Liver (tissue), 9 donors: ENCODE data around the gene DAPK1. TPM values are rescaled to one million over a fixed set of nuclear protein-coding genes. Genes with fewer than 3 reads are reported as not detected.

Experiments used
- DNase-seq: peaks from one replicate; pipeline ENCODE4 v3.0.0-alpha.2; 2017; ENCODE audit warnings: low spot score
- H3K27ac ChIP-seq, 2 donors: one replicate each; pipeline ENCODE4 v1.7.0; 2013; ENCODE audit warnings: inconsistent platforms in 2 of 2, low read length in 2 of 2, control low read depth in 1 of 2, low read depth in 1 of 2, mild to moderate bottlenecking in 1 of 2
- H3K27me3 ChIP-seq, 4 donors: one replicate each; pipeline versions ENCODE4 v1.6.1 to v1.7.0; 2013; ENCODE audit warnings: low read length in 3 of 4, inconsistent platforms in 1 of 4, mild to moderate bottlenecking in 1 of 4, moderate library complexity in 1 of 4; ENCODE audit not compliant: control insufficient read depth in 4 of 4, insufficient read depth in 4 of 4
- H3K36me3 ChIP-seq, 4 donors: one replicate each; pipeline versions ENCODE4 v1.6.1 to v1.7.0; 2013; ENCODE audit warnings: low read length in 3 of 4, mild to moderate bottlenecking in 3 of 4, low read depth in 1 of 4, moderate library complexity in 1 of 4; ENCODE audit not compliant: control insufficient read depth in 4 of 4, insufficient read depth in 3 of 4
- H3K4me1 ChIP-seq, 4 donors: one replicate each; pipeline versions ENCODE4 v1.6.1 to v1.7.0; 2013; ENCODE audit warnings: low read length in 3 of 4, mild to moderate bottlenecking in 3 of 4, moderate library complexity in 1 of 4; ENCODE audit not compliant: control insufficient read depth in 4 of 4, insufficient read depth in 4 of 4
- H3K4me3 ChIP-seq, 3 donors: one replicate each; pipeline versions ENCODE4 v1.6.1 to v1.7.0; 2013; ENCODE audit warnings: low read length in 3 of 3, control low read depth in 1 of 3, low read depth in 1 of 3, mild to moderate bottlenecking in 1 of 3
- H3K9ac ChIP-seq, 2 donors: one replicate each; pipeline ENCODE4 v1.7.0; 2013; ENCODE audit warnings: low read length in 2 of 2, mild to moderate bottlenecking in 2 of 2, moderate library complexity in 2 of 2, control low read depth in 1 of 2, low read depth in 1 of 2
- H3K9me3 ChIP-seq, 4 donors: one replicate each; pipeline versions ENCODE4 v1.6.1 to v1.7.0; 2013; ENCODE audit warnings: low read length in 3 of 4; ENCODE audit not compliant: control insufficient read depth in 4 of 4
- FOXA1 ChIP-seq: IDR thresholded peaks from 2 replicates; pipeline ENCODE4 v1.6.1; 2016; ENCODE audit warnings: antibody characterized with exemption
- FOXA2 ChIP-seq: IDR thresholded peaks from 2 replicates; pipeline ENCODE4 v1.6.1; 2016; ENCODE audit warnings: antibody characterized with exemption
- GABPA ChIP-seq, 2 donors: IDR thresholded peaks in 1 of 2; conservative IDR thresholded peaks in 1 of 2; 2 replicates each; pipeline ENCODE4 v1.6.1; 2016; ENCODE audit warnings: antibody characterized with exemption in 2 of 2, mild to moderate bottlenecking in 1 of 2, moderate library complexity in 1 of 2
- HNF4A ChIP-seq, 2 donors: conservative IDR thresholded peaks; 2 replicates each; pipeline ENCODE4 v1.6.1; 2016; ENCODE audit warnings: antibody characterized with exemption in 2 of 2, mild to moderate bottlenecking in 2 of 2
- HNF4G ChIP-seq: IDR thresholded peaks from 2 replicates; pipeline ENCODE4 v1.6.1; 2016; ENCODE audit warnings: antibody characterized with exemption
- JUND ChIP-seq, 2 donors: IDR thresholded peaks; 2 replicates each; pipeline ENCODE4 v1.6.1; 2016; ENCODE audit warnings: antibody characterized with exemption in 2 of 2
- NR2F2 ChIP-seq: IDR thresholded peaks from 2 replicates; pipeline ENCODE4 v1.6.1; 2016; ENCODE audit warnings: antibody characterized with exemption
- RAD21 ChIP-seq, 2 donors: IDR thresholded peaks; 2 replicates each; pipeline ENCODE4 v1.6.1; 2016; ENCODE audit warnings: antibody characterized with exemption in 2 of 2, mild to moderate bottlenecking in 2 of 2
- RXRA ChIP-seq, 2 donors: IDR thresholded peaks; 2 replicates each; pipeline ENCODE4 v1.6.1; 2017 to 2018; ENCODE audit warnings: antibody characterized with exemption in 2 of 2, mild to moderate bottlenecking in 1 of 2
- YY1 ChIP-seq: IDR thresholded peaks from 2 replicates; pipeline ENCODE4 v1.6.1; 2016; ENCODE audit warnings: antibody characterized with exemption, mild to moderate bottlenecking
- WGBS: extraction: QIAGEN DNeasy Blood & Tissue Kit; methylation state at CpG from one replicate; pipeline ENCODE4 v1.1.7; 2013; 5-methylcytosine and 5-hydroxymethylcytosine counted together
- polyA plus RNA-seq, 2 donors: library from polyadenylated mRNA; stranded (reverse) in 1 of 2; unstranded in 1 of 2; fragments of 200-250 nt in 1 of 2; fragments of >200 nt in 1 of 2; fragmentation: Nextera tagmentation in 1 of 2; extraction: Ambion mirVana in 1 of 2; gene quantifications; one replicate each; pipeline versions ENCODE4 v1.2.1 to v1.2.3, GENCODE V29; 2013 to 2015
- total RNA-seq, 2 donors: library from RNA; depleted of rRNA; stranded (reverse); fragments of >200 nt; gene quantifications; one replicate each; pipeline ENCODE4 v1.2.3, GENCODE V29; 2014
- TF ChIP-seq, protein P1 (sequence below): IDR thresholded peaks from 2 replicates; pipeline ENCODE4 v1.6.1; 2016; ENCODE audit warnings: antibody characterized with exemption
- TF ChIP-seq, protein P2 (sequence below): IDR thresholded peaks from 2 replicates; pipeline ENCODE4 v1.6.1; 2016; ENCODE audit warnings: antibody characterized with exemption
- TF ChIP-seq, protein P3 (sequence below): IDR thresholded peaks from 2 replicates; pipeline ENCODE4 v1.6.1; 2016; ENCODE audit warnings: antibody characterized with exemption, mild to moderate bottlenecking
- TF ChIP-seq, protein P4 (sequence below): fragments of 150-350 bp; IDR thresholded peaks from 2 replicates; pipeline ENCODE4 v1.5.1; 2017; ENCODE audit warnings: improper control_type of control experiment, low read depth, low read length; ENCODE audit not compliant: missing input control
- donor health status: healthy.
- donor health status: healthy.
- donor health status: healthy.
- donor health status: healthy.
- donor health status: healthy.

The DAPK1 gene
- total and polyA plus RNA-seq, 4 donors: 14.0 to 40.8 (median 21.8) TPM

DNA sequence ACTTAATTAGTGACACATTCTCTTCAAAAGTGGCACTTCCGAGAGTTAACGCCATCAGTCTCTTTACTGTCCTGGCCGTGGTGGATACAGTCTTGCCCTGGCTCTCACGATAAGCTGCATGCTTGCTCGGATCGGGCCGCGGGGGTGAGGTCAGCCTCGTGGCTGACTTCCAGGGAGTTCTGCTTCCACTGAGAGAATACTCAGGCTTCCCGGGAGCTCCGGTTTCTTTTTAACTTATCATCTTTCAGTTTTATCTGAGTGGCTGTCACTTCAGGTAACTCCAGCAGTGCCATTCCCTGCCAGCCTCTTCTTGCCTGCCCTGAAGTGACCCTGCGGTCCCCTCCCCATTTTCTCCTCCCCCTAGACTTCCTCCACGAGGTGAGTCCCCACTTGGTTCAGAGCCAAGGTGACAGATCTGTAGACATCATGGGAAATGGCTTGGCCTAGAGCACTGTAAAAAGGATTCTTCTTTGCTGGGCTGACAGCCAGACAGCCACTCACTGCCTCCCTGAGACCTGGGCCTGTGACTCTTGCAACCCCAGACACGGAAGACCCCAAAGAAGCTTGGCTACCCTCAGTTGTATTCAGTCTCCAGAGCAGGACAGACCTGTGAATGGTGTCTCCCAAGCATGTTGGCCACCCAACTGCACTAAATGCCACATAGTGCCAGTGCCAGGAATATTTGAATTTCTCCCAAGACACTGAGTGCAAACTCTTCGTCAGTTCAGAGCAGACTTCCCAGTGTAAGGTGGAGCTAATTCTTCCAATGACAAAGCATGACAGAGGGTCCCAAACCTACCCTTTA lies 95.1 kb downstream of the DAPK1 start:
- DNase-seq: no peak
- H3K9ac ChIP-seq: no peak overlapping the region
- peak overlapping the region; percentile 47 to 49 for H3K27ac ChIP-seq
- H3K9me3 ChIP-seq: no peaks in the 10 kb centered on the region
- WGBS: 23% methylated on average over 15 of the region's 15 CpGs
- H3K36me3 ChIP-seq: no peaks in the 10 kb centered on the region
- TF ChIP-seq RXRA (IDR thresholded peaks at IDR 0.05): peak; percentile 12 to 27
- TF ChIP-seq JUND (IDR thresholded peaks at IDR 0.05): peak; percentile 41 to 50
- TF ChIP-seq YY1: no peak
- TF ChIP-seq, protein P1, sequence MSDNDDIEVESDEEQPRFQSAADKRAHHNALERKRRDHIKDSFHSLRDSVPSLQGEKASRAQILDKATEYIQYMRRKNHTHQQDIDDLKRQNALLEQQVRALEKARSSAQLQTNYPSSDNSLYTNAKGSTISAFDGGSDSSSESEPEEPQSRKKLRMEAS: peak; percentile 51
- peak; percentile 25 to 28 for TF ChIP-seq HNF4A (conservative IDR thresholded peaks at IDR 0.05)
- TF ChIP-seq, protein P2, sequence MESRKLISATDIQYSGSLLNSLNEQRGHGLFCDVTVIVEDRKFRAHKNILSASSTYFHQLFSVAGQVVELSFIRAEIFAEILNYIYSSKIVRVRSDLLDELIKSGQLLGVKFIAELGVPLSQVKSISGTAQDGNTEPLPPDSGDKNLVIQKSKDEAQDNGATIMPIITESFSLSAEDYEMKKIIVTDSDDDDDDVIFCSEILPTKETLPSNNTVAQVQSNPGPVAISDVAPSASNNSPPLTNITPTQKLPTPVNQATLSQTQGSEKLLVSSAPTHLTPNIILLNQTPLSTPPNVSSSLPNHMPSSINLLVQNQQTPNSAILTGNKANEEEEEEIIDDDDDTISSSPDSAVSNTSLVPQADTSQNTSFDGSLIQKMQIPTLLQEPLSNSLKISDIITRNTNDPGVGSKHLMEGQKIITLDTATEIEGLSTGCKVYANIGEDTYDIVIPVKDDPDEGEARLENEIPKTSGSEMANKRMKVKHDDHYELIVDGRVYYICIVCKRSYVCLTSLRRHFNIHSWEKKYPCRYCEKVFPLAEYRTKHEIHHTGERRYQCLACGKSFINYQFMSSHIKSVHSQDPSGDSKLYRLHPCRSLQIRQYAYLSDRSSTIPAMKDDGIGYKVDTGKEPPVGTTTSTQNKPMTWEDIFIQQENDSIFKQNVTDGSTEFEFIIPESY: no peak
- TF ChIP-seq, protein P3, sequence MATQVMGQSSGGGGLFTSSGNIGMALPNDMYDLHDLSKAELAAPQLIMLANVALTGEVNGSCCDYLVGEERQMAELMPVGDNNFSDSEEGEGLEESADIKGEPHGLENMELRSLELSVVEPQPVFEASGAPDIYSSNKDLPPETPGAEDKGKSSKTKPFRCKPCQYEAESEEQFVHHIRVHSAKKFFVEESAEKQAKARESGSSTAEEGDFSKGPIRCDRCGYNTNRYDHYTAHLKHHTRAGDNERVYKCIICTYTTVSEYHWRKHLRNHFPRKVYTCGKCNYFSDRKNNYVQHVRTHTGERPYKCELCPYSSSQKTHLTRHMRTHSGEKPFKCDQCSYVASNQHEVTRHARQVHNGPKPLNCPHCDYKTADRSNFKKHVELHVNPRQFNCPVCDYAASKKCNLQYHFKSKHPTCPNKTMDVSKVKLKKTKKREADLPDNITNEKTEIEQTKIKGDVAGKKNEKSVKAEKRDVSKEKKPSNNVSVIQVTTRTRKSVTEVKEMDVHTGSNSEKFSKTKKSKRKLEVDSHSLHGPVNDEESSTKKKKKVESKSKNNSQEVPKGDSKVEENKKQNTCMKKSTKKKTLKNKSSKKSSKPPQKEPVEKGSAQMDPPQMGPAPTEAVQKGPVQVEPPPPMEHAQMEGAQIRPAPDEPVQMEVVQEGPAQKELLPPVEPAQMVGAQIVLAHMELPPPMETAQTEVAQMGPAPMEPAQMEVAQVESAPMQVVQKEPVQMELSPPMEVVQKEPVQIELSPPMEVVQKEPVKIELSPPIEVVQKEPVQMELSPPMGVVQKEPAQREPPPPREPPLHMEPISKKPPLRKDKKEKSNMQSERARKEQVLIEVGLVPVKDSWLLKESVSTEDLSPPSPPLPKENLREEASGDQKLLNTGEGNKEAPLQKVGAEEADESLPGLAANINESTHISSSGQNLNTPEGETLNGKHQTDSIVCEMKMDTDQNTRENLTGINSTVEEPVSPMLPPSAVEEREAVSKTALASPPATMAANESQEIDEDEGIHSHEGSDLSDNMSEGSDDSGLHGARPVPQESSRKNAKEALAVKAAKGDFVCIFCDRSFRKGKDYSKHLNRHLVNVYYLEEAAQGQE: no peak
- no peak for TF ChIP-seq HNF4G
- TF ChIP-seq, protein P4, sequence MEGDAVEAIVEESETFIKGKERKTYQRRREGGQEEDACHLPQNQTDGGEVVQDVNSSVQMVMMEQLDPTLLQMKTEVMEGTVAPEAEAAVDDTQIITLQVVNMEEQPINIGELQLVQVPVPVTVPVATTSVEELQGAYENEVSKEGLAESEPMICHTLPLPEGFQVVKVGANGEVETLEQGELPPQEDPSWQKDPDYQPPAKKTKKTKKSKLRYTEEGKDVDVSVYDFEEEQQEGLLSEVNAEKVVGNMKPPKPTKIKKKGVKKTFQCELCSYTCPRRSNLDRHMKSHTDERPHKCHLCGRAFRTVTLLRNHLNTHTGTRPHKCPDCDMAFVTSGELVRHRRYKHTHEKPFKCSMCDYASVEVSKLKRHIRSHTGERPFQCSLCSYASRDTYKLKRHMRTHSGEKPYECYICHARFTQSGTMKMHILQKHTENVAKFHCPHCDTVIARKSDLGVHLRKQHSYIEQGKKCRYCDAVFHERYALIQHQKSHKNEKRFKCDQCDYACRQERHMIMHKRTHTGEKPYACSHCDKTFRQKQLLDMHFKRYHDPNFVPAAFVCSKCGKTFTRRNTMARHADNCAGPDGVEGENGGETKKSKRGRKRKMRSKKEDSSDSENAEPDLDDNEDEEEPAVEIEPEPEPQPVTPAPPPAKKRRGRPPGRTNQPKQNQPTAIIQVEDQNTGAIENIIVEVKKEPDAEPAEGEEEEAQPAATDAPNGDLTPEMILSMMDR: no peak
- peak in 1 of 2 donors; percentile 52 for TF ChIP-seq RAD21 (IDR thresholded peaks at IDR 0.05)
- TF ChIP-seq FOXA1: no peak
- TF ChIP-seq NR2F2: peak; percentile 71
- no peak for TF ChIP-seq GABPA (IDR thresholded peaks at IDR 0.05 in 1 of 2, conservative IDR thresholded peaks at IDR 0.05 in 1 of 2)
- H3K27me3 ChIP-seq: no peaks in the 10 kb centered on the region
- peaks cover 16 to 64% (median 38%) of the 10 kb centered on the region in 4 donors for H3K4me1 ChIP-seq
- peak overlapping the region in 1 of 3 donors; percentile 19 for H3K4me3 ChIP-seq

DNA sequence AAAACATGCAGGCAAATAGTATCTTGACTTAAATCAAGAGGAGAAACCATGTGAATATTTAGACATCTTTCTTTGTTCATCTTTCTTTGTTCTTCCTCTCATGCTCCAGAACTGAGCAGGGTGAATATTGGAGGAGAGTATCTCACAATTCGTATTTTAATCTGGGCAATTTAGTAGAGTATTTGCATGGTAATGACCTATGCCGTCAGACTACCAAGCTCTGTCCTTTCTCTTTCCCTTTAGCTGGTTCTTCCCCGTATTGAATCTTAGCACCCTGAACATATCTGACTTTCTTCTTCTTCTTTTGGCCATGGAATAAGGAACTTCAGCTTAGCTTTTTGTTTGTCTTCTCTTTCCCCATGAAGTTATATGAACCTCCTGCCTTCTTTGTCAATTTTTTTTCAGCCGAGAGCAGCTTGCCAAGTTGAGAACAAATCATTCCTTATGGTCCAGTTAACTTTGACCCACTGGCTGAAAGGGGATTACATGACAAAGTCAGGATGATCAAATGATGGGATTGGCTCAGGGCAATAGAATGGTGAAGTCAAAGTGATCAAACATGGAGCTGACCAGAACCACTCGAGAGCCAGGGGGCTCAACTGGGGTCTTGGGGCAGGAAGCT lies 95.8 kb downstream of the DAPK1 start:
- no peak overlapping the region for H3K4me3 ChIP-seq
- no peak overlapping the region for H3K9ac ChIP-seq
- H3K36me3 ChIP-seq: no peaks in the 10 kb centered on the region
- H3K27me3 ChIP-seq: no peaks in the 10 kb centered on the region
- no peak for DNase-seq
- 49% methylated on average over 5 of the region's 5 CpGs for WGBS
- TF ChIP-seq FOXA2 (no peak), HNF4G (no peak), HNF4A (conservative IDR thresholded peaks at IDR 0.05) (no peak), RXRA (IDR thresholded peaks at IDR 0.05) (no peak)
- peak overlapping the region; percentile 47 to 49 for H3K27ac ChIP-seq
- H3K9me3 ChIP-seq: no peaks in the 10 kb centered on the region
- H3K4me1 ChIP-seq: peaks cover 16 to 70% (median 44%) of the 10 kb centered on the region in 4 donors
